ES-I3 (cell line): ENCODE measurements around the gene TMEM238L.
"Not testable (repeated sequence)": the region's sequence is repeated elsewhere in the genome, so short reads cannot be mapped to it uniquely, and the experiment has no call there.

Source experiments
- H3K36me3 ChIP-seq: 2 replicates; pipeline ENCODE4 v1.6.1; 2013; ENCODE audit warnings: mild to moderate bottlenecking, low read length, control low read depth, moderate library complexity; ENCODE audit not compliant: insufficient read depth
- H3K4me1 ChIP-seq: 2 replicates; pipeline ENCODE4 v1.6.1; 2013; ENCODE audit warnings: mild to moderate bottlenecking, control low read depth, low read length; ENCODE audit not compliant: insufficient read depth
- H3K9ac ChIP-seq: 2 replicates; pipeline ENCODE4 v1.6.1; 2013; ENCODE audit warnings: low read depth, mild to moderate bottlenecking, low read length, moderate library complexity
- H3K9me3 ChIP-seq: 2 replicates; pipeline ENCODE4 v1.6.1; 2013; ENCODE audit warnings: mild to moderate bottlenecking, low read length, moderate library complexity; ENCODE audit not compliant: control insufficient read depth, insufficient read depth

The TMEM238L gene, protein sequence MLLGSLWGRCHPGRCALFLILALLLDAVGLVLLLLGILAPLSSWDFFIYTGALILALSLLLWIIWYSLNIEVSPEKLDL

DNA sequence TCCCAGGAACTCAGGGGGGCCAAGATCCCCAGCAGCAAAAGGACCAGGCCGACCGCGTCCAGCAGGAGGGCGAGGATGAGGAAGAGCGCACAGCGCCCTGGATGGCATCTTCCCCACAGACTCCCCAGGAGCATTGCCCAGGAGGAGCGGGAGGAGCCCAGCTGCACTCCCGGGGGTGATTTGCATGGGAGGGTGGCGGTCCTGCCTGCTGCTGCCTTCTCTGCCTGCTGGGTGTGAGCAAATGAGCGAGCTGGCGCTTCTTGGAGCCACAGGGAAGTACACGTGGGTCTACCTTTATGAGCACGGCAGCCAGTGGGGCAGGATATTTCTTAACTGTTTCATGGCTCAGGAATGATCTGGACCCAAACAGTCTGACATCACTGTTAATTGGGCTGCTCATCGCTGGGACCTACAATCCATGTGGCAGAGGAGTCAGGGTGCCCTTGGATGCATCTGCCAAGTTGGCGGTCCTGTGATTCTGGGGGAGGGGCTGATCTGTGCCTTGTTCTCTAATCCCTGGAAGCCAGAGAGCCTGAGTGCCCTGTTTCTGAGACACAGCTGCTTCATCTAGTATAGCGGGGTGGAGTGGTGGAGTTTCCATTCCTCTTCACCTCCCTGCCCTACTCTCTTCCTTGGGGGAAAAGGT, at the start of gene TMEM238L:
Gene TMEM238L, minus strand, starts transcription at position 270 of the 646 bp plus-strand sequence. Its CDS starts 136 bp downstream, at position 134.
- H3K4me1 ChIP-seq, result no peaks in the 10 kb centered on the region
- no peaks in the 10 kb centered on the region for H3K36me3 ChIP-seq
- H3K9ac ChIP-seq, result no peak within 1 kb of the TSS
- no peaks in the 10 kb centered on the region for H3K9me3 ChIP-seq

DNA sequence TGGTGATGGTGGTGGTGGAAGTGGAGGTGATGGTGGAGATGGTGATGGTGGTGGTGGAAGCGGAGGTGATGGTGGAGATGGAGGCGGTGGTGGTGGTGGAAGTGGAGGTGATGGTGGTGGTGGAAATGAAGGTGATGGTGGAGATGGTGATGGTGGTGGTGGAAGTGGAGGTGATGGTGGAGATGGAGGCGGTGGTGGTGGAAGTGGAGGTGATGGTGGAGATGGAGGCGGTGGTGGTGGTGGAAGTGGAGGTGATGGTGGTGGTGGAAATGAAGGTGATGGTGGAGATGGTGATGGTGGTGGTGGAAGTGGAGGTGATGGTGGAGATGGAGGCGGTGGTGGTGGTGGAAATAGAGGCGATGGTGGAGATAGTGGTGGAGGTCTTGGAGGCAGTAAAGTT, 42.7 kb upstream of the TMEM238L start:
- H3K4me1 ChIP-seq, H3K9me3 ChIP-seq, H3K36me3 ChIP-seq, H3K9ac ChIP-seq: not testable (repeated sequence)

DNA sequence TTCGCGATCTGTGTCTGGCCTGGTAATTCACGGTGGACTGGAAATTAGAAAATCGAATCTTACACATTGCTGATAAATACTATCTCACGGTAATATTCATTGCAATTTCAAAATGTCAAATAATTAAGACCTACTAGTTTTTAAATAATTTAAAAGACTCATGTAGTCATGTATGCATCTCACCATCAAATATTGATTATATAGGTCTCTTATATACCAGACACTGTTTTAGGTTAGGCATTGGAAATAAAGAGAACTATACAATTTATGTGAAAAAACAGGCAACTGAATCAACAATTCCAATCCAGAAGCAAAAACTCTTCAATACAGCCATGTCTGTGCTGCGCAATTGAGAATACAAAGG, 41.5 kb upstream of the TMEM238L start:
- H3K4me1 ChIP-seq, result peaks cover 8% of the 10 kb centered on the region
- H3K9me3 ChIP-seq, result no peaks in the 10 kb centered on the region
- H3K36me3 ChIP-seq, result no peaks in the 10 kb centered on the region
- no peak overlapping the region for H3K9ac ChIP-seq

DNA sequence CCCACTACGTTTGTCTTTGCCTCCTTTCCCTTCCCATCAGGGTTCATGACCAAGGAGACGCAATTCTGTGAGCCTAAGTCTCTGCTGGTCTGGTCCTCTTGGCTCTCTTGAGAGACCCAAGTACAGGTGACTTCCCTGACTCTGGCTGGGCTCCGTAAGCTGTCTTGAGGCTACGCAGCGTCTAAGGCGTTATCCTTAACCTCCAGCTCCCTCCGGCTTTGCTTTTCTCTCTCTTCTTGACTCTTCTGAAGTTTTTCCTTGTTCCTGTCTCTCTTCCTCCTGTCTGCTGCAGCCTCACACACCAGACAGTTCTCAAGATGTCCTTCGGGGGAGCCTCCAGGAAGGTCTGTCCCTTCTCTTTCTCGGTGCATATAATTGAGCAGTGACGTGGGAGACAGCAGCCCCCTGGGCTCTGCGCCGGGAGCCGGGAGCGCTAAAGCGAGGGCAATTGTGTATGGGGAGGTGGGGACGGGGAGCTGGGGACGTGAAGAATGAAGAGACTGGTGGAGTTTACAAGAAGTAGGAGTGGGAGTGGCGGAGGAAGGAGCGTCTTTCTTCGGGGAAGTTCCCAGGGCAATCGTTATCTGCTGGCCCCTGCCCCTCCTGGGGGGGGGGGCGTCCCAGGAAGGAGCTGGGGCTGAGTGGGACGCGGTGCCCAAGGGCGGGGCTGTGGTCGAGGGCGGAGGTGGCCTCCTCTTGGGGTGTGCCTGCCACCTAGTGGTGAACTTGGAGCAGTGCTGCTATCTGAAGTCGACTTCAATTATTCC, 40.9 kb upstream of the TMEM238L start:
- Histone ChIP-seq H3K4me1 (peaks cover 8% of the 10 kb centered on the region), H3K36me3 (no peaks in the 10 kb centered on the region), H3K9me3 (no peaks in the 10 kb centered on the region), H3K9ac (peak overlapping the region; percentile 59; the same call in 1 of the 2 replicates)

DNA sequence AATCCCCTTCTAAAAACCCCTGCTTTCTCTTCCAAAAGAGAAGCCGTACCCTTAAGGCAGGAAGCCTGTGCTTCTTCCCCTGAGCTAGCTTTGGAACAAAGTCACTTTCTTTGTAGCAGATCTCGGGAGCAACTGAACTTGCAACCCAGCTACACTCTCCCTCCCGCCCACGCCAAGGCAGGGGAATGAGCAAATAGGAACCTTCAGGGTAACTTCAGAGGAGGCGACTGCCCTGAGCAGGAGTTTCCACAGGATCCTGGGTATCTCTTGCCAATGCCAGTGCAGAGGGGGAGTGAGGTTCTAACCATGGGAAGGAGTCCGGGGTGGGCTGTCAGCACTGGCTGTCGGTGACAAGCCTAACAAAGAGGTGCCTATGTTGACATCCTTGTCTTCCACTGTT, 39.9 kb upstream of the TMEM238L start:
- Histone ChIP-seq H3K9me3 (no peaks in the 10 kb centered on the region), H3K4me1 (peaks cover 8% of the 10 kb centered on the region), H3K9ac (peak overlapping the region; percentile 14; the same call in 1 of the 2 replicates), H3K36me3 (no peaks in the 10 kb centered on the region)

DNA sequence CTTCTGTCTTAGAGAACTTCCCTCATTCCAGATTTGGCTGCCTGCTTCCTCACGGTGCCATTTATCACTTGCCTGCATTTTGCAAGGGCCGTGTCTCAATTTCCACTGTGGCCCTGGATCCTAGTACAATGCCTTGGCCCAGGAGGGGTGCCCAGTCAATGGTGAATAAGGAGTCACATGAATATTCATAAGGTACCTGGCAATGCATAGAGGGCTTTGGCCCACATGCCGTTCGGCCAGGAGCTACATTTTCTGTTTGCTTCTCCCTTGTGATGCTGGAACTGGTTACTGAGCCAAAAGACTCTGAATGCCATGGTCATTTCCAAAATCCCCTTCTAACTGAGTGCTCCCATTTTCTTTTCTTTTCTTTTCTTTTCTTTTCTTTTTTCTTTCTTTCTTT, 38.8 kb upstream of the TMEM238L start:
- no peaks in the 10 kb centered on the region for H3K9me3 ChIP-seq
- peaks cover 8% of the 10 kb centered on the region for H3K4me1 ChIP-seq
- no peaks in the 10 kb centered on the region for H3K36me3 ChIP-seq
- H3K9ac ChIP-seq, result no peak overlapping the region

DNA sequence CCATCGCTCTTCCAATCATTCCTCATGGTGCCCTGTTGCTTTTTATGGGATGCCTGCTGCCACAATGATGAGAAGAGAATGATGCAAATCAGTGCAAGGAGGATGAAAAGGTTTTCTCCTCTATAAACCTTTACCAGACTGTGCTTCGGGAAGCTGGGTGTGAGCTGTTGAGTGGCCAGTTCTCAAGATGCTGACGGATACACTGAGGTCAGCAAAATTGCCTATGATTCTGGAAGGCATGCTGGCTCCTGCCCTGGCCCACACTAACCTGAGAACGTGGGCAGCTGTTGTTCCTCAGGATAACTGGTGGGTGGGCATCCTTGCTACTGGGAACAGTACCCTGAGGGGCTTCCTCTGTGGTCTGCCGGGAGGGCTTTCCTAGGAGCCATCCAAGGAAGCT, 34.8 kb upstream of the TMEM238L start:
- Histone ChIP-seq H3K9me3 (no peaks in the 10 kb centered on the region), H3K4me1 (peaks cover 4% of the 10 kb centered on the region), H3K36me3 (no peaks in the 10 kb centered on the region), H3K9ac (no peak overlapping the region)

DNA sequence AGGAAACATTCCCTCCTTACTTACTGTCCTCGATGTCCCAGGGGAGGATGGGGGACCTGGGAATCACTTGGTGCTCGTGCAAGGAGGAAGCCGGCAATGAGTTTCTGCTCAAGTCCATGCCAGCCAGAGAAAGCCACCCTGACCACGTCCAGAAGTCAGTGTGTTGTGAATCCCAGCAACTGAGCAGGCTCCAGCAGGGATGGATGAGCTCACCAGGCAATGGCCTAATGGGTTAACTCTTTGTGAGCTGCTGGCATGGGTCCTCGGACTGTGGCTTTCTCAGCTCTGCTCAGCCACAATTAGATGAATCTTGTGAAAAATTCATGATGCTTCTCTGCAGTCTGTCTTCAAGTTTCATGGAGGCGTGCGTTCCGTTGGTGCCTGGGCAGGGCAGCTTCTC, 34.0 kb upstream of the TMEM238L start, which contains the start of gene PIRT:
Gene PIRT, minus strand, starts transcription at position 167 of the 400 bp plus-strand sequence. CDS start 12,442 bp downstream, outside the sequence.
- no peaks in the 10 kb centered on the region for H3K9me3 ChIP-seq
- H3K4me1 ChIP-seq, result no peaks in the 10 kb centered on the region
- H3K36me3 ChIP-seq, result no peaks in the 10 kb centered on the region
- no peak within 1 kb of the TSS for H3K9ac ChIP-seq

DNA sequence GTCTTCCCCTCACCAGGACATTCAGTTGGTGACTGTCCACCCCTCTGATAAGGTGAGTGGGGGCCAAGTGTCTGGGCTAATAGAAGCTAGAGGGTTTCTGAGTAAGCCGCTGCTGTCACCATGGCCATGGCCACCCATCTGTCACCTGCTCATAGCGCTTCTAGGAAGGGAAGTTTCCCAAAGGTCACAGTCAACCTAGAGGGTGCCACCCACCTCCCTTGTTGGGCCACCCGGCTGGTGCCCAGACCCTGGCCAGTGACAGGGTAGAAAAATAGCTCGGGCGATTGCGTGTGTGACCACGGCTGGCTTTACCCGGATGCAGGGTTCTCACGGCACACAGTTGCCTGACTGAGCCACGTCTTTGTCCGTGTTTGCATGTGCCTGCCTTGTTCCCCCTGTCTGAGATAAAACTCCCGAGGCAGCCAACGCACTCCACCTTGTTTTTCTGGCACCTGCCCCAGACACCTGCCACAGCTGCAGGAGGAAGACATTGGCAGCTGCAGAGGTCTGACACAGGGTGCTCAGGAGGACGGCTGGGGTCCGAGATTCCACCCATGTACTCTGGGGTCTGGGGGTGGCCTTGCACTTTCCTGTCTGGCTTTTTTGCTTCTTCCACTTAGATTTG, 33.2 kb upstream of the TMEM238L start:
- no peaks in the 10 kb centered on the region for H3K4me1 ChIP-seq
- no peaks in the 10 kb centered on the region for H3K9me3 ChIP-seq
- no peak overlapping the region for H3K9ac ChIP-seq
- H3K36me3 ChIP-seq, result no peaks in the 10 kb centered on the region

DNA sequence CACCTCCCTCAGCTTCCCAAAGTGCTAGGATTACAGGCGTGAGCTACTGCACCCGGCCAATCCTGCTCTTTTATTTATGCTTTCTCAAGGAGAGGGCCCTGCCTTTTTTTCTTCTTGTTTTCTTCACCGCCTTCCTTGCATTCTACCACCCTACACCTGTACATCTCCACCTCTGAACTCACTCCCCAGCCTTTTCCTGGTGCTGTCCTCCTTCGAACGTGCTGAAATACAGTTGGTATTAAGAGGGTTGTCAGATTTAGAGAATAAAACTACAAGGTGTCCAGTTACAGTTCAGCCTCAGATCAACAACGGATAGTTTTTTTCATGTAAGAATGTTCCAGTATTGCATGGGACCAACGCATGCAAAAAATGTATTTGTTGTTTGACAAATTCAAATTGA, 32.2 kb upstream of the TMEM238L start:
- no peaks in the 10 kb centered on the region for H3K9me3 ChIP-seq
- no peak overlapping the region for H3K9ac ChIP-seq
- no peaks in the 10 kb centered on the region for H3K4me1 ChIP-seq
- no peaks in the 10 kb centered on the region for H3K36me3 ChIP-seq

DNA sequence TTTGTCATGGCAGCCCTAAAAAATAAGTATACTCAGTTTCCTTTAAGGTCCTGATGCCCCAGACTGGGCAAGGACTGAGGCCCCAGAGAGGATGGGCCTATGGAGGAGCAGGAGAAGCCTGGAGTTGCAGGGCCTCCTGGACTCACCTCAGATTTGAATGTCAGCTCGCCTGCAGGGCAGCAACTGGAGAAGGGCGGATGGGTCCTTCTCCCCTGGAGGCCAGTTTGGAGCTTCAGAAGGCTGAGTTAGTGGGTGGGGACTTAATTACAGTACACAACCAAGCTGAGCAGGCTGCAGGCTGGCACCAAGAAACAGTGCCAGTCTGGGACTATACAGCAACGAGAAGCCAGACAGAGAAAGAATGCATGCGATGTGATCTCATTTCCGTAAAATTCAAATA, 27.8 kb upstream of the TMEM238L start:
- H3K9ac ChIP-seq, result no peak overlapping the region
- no peaks in the 10 kb centered on the region for H3K36me3 ChIP-seq
- H3K4me1 ChIP-seq, result peaks cover 12% of the 10 kb centered on the region
- no peaks in the 10 kb centered on the region for H3K9me3 ChIP-seq

DNA sequence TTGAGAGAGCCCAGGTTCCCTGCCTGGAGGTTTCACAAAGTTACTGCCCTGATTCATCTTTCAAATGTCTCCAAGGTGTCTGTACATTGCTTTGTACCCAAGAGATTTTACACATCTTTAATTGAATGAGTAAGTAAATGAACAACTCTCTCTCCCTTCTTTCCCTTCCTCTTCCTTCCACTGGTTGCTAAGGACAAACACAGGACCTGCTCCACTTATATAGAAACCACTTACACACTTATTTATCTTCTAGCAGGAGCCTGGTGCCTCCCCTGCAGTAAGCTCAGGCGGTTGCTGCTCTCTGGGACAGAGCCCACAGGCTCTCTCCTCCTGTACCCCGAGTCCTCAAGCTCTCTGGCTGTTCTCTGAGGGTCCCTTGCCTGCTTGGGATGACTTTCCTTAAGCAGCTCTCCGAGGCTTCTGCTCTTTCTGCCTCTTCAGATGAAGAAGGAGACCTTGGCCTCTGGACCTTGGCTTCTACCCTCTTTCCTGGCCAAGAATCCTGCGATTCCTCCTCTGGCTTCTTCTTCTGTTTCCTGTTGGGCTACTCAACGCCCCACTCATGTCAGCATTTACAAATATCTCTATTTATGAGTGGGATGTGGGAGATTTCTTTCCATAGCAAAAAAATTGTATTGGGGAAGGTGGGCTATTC, 24.1 kb upstream of the TMEM238L start:
- peaks cover 12% of the 10 kb centered on the region for H3K4me1 ChIP-seq
- no peak overlapping the region for H3K9ac ChIP-seq
- H3K9me3 ChIP-seq, result no peaks in the 10 kb centered on the region
- no peaks in the 10 kb centered on the region for H3K36me3 ChIP-seq

DNA sequence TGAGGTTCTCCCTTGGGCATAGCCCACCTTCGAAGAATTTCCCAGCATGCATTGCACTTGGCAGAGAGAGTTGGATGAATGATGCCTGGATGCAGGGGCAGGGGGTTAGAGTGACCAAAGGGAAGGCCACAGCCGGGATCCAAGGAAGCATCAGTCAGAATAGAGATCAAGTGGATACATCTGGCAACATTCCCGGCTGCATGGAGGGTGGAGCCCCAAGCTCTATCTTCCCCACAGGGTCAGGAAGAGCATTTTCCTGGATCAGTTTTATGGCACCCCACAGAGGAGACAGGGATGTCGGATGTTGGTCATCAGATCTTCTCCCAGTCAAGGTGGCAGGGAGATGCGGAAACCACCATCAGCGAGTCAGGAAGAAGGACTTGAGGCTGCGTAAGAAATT, 21.0 kb upstream of the TMEM238L start:
- Histone ChIP-seq H3K4me1 (peaks cover 15% of the 10 kb centered on the region), H3K9me3 (no peaks in the 10 kb centered on the region), H3K9ac (no peak overlapping the region), H3K36me3 (no peaks in the 10 kb centered on the region)

DNA sequence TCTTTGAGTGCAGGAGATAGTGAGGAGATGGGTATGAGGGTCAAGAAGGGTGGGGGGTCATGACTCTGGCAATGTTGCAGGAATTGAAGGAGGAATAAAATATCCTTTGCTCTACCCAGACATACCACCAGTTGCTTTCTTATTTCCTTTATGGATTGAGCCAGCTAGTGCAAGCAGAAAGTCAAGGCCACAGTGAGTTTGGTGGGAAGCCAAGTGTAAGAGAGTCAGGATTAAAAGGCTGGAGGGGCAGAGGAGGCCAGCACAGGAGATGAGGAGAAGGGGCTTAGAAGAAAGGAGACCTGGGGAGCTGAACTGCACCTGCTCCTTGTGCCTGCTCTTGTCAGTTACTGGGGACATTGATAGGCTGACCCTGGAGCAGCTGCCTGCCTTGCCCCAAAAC, 17.9 kb upstream of the TMEM238L start:
- Histone ChIP-seq H3K4me1 (peaks cover 4% of the 10 kb centered on the region; the same call in 1 of the 2 replicates), H3K36me3 (no peaks in the 10 kb centered on the region), H3K9me3 (no peaks in the 10 kb centered on the region), H3K9ac (no peak overlapping the region)
